ENCODE data around the gene TUSC1. TPM values are rescaled to one million over a fixed set of nuclear protein-coding genes. Genes with fewer than 3 reads are reported as not detected.
"Not testable (repeated sequence)": the region's sequence is repeated elsewhere in the genome, so short reads cannot be mapped to it uniquely, and the experiment has no call there.

Gene TUSC1
- total and polyA plus RNA-seq, 2 donors (not counting 3 experiments of a cell fraction or from before 2014, with no cell fraction given): 9.5 to 12.1 TPM

- TF ChIP-seq GATA2 (IDR thresholded peaks at IDR 0.05; ENCODE audit: insufficient read depth, insufficient read length, low read depth, low read length): no peak
- no peak for TF ChIP-seq EZH2 (IDR thresholded peaks at IDR 0.05; ENCODE audit: borderline replicate concordance, low read depth, low read length, severe bottlenecking)
- no peak for TF ChIP-seq MYC (IDR thresholded peaks at IDR 0.05; ENCODE audit: low read depth, low read length)
- TF ChIP-seq CTCF (IDR thresholded peaks at IDR 0.05; ENCODE audit: extremely low read depth in 1 of 2, insufficient read depth in 1 of 2, low read depth in 1 of 2, low read length in 2 of 2): no peak
- no peak for TF ChIP-seq JUN (IDR thresholded peaks at IDR 0.05; ENCODE audit: borderline replicate concordance, insufficient read depth, insufficient read length, low read depth)
- no peaks in the 10 kb centered on the region for H3K9me1 ChIP-seq (replicated peaks; ENCODE audit: control insufficient read depth, extremely low read depth, insufficient read depth, low read length)
- DNase-seq (ENCODE audit: low read depth, low spot score) (no peak), FAIRE-seq (no peak)
- H3K36me3 ChIP-seq (ENCODE audit: control insufficient read depth in 2 of 2, extremely low read depth in 1 of 2, insufficient read depth in 2 of 2, low read length in 2 of 2): no peaks in the 10 kb centered on the region
- H3K4me3 ChIP-seq (replicated peaks in 1 of 3; ENCODE audit: insufficient read depth in 1 of 3, low read depth in 1 of 3, low read length in 3 of 3): no peak overlapping the region
- H3K9ac ChIP-seq (replicated peaks; ENCODE audit: extremely low read depth, insufficient read depth, low read length): no peak overlapping the region
- no peak overlapping the region for H3K27ac ChIP-seq (ENCODE audit: insufficient read depth, low read depth, low read length)
- BruUV-seq (replicated peaks): no TSS peak
- H3K9me3 ChIP-seq (replicated peaks; ENCODE audit: control insufficient read depth, insufficient read depth, low read length): no peaks in the 10 kb centered on the region
- ChIA-PET POLR2A (no interaction called here), CTCF (no interaction called here)
- dilution Hi-C loops (cut with MboI; ENCODE audit: extremely low pct_ligation_motif_present, low sequenced_read_pairs) (no loop called here), intact Hi-C loops (cut with micrococcal nuclease) (no loop called here)
- H3K27me3 ChIP-seq (ENCODE audit: control insufficient read depth in 2 of 2, insufficient read depth in 2 of 2, low read length in 2 of 2): no peaks in the 10 kb centered on the region
- no peaks in the 10 kb centered on the region for H3K79me2 ChIP-seq (ENCODE audit: control insufficient read depth, insufficient read depth, low read length)
- H4K20me1 ChIP-seq (replicated peaks; ENCODE audit: control insufficient read depth, extremely low read depth, insufficient read depth, low read length): no peaks in the 10 kb centered on the region
- peaks cover 3% of the 10 kb centered on the region for H3K4me1 ChIP-seq (ENCODE audit: control insufficient read depth, extremely low read depth, insufficient read depth, low read length)
- no peak overlapping the region for H3K4me2 ChIP-seq (ENCODE audit: insufficient read depth, low read length)
- no peak overlapping the region for H2AFZ ChIP-seq (ENCODE audit: low read depth, low read length)
These were observed 24.3 kb upstream of the TUSC1 start for GRCh38 chr9:25702536-25702935.

GRCh38 chr9:25700899-25701298 lies 22.7 kb upstream of the TUSC1 start:
- H2AFZ ChIP-seq (ENCODE audit: low read depth, low read length); FAIRE-seq; H3K9me1 ChIP-seq (replicated peaks; ENCODE audit: control insufficient read depth, extremely low read depth, insufficient read depth, low read length); H3K36me3 ChIP-seq (ENCODE audit: control insufficient read depth in 2 of 2, extremely low read depth in 1 of 2, insufficient read depth in 2 of 2, low read length in 2 of 2); H3K4me3 ChIP-seq (replicated peaks in 1 of 3; ENCODE audit: insufficient read depth in 1 of 3, low read depth in 1 of 3, low read length in 3 of 3); H3K27me3 ChIP-seq (ENCODE audit: control insufficient read depth in 2 of 2, insufficient read depth in 2 of 2, low read length in 2 of 2); H3K79me2 ChIP-seq (ENCODE audit: control insufficient read depth, insufficient read depth, low read length); H3K9ac ChIP-seq (replicated peaks; ENCODE audit: extremely low read depth, insufficient read depth, low read length); H4K20me1 ChIP-seq (replicated peaks; ENCODE audit: control insufficient read depth, extremely low read depth, insufficient read depth, low read length); DNase-seq (ENCODE audit: low read depth, low spot score); H3K9me3 ChIP-seq (replicated peaks; ENCODE audit: control insufficient read depth, insufficient read depth, low read length); CTCF ChIA-PET; H3K4me1 ChIP-seq (ENCODE audit: control insufficient read depth, extremely low read depth, insufficient read depth, low read length); BruUV-seq (replicated peaks); dilution Hi-C loops (cut with MboI; ENCODE audit: extremely low pct_ligation_motif_present, low sequenced_read_pairs); POLR2A ChIA-PET; H3K27ac ChIP-seq (ENCODE audit: insufficient read depth, low read depth, low read length); intact Hi-C loops (cut with micrococcal nuclease); H3K4me2 ChIP-seq (ENCODE audit: insufficient read depth, low read length): not testable (repeated sequence)

Data from endothelial cell of umbilical vein (primary cell).